GM19238 (cell line): ENCODE results near the gene LACTB.

Experiments
- DNase-seq: peaks from one replicate; pipeline ENCODE4 v3.0.0; 2011; ENCODE audit warnings: low spot score; ENCODE audit not compliant: insufficient read length

The LACTB gene

GRCh38 chr15:63169788-63170187, 48.1 kb downstream of the LACTB start:
- DNase-seq: no peak

GRCh38 chr15:63172376-63172775, 50.7 kb downstream of the LACTB start:
- DNase-seq: no peak

- no peak for DNase-seq
These were observed 51.3 kb downstream of the LACTB start for GRCh38 chr15:63172851-63173451.

- DNase-seq: no peak
These were observed 54.6 kb downstream of the LACTB start for GRCh38 chr15:63176302-63176701.

- DNase-seq: no peak
These were observed 56.4 kb downstream of the LACTB start for GRCh38 chr15:63178034-63178433.

GRCh38 chr15:63180746-63181145, 59.1 kb downstream of the LACTB start:
- no peak for DNase-seq

- no peak for DNase-seq
These were observed 60.0 kb downstream of the LACTB start for GRCh38 chr15:63181648-63182047.

GRCh38 chr15:63185206-63185605, 63.5 kb downstream of the LACTB start:
- DNase-seq: no peak

- DNase-seq: no peak
These were observed 64.4 kb downstream of the LACTB start for GRCh38 chr15:63186065-63186464.

- DNase-seq: no peak
These were observed 66.0 kb downstream of the LACTB start for GRCh38 chr15:63187589-63188226.

- DNase-seq: no peak
These were observed 66.7 kb downstream of the LACTB start for GRCh38 chr15:63188247-63188925.

- peak; percentile 72 for DNase-seq
These were observed 67.5 kb downstream of the LACTB start, which contains the start of gene RAB8B for GRCh38 chr15:63188926-63189871. TSS of gene RAB8B (plus strand) at chr15:63189606. CDS start at chr15:63189625, 19 bp downstream.

GRCh38 chr15:63189941-63190768, 68.5 kb downstream of the LACTB start:
- DNase-seq: no peak

- DNase-seq: no peak
These were observed 69.3 kb downstream of the LACTB start for GRCh38 chr15:63190769-63191649.
